HG03175 (cell line): ENCODE results near the gene OLFM1.

Source experiments
- ATAC-seq: cut with Tn5 transposase; IDR thresholded peaks from one replicate; pipeline ENCODE4 v1.9.1; 2021; ENCODE audit warnings: mild to moderate bottlenecking, moderate library complexity; ENCODE audit not compliant: unreplicated experiment

Gene OLFM1

GRCh38 chr9:135087489-135087792 is at the start of gene OLFM1:
TSS of gene OLFM1 (plus strand) at chr9:135087668. CDS start at chr9:135087990, 322 bp downstream.
- no peak for ATAC-seq

GRCh38 chr9:135038331-135038730 is 49.1 kb upstream of the OLFM1 start:
- ATAC-seq, result no peak

GRCh38 chr9:135038826-135039225 is 48.6 kb upstream of the OLFM1 start:
- no peak for ATAC-seq

GRCh38 chr9:135039266-135039870 is 48.1 kb upstream of the OLFM1 start:
- no peak for ATAC-seq

- ATAC-seq, result no peak
Observed at GRCh38 chr9:135039916-135040645, 47.4 kb upstream of the OLFM1 start.

- no peak for ATAC-seq
Observed at GRCh38 chr9:135040892-135041291, 46.6 kb upstream of the OLFM1 start.

- ATAC-seq, result no peak
Observed at GRCh38 chr9:135043345-135043744, 44.1 kb upstream of the OLFM1 start.

- ATAC-seq, result no peak
Observed at GRCh38 chr9:135045264-135045927, 42.1 kb upstream of the OLFM1 start.

- ATAC-seq, result no peak
Observed at GRCh38 chr9:135045928-135046738, 41.3 kb upstream of the OLFM1 start.

GRCh38 chr9:135046739-135047350 is 40.6 kb upstream of the OLFM1 start:
- no peak for ATAC-seq

- ATAC-seq, result no peak
Observed at GRCh38 chr9:135047521-135047920, 39.9 kb upstream of the OLFM1 start.

- no peak for ATAC-seq
Observed at GRCh38 chr9:135048046-135048757, 39.3 kb upstream of the OLFM1 start.

- no peak for ATAC-seq
Observed at GRCh38 chr9:135048758-135049444, 38.6 kb upstream of the OLFM1 start.

- no peak for ATAC-seq
Observed at GRCh38 chr9:135049460-135049859, 38.0 kb upstream of the OLFM1 start.

- no peak for ATAC-seq
Observed at GRCh38 chr9:135050072-135050990, 37.1 kb upstream of the OLFM1 start.

GRCh38 chr9:135051316-135052038 is 36.0 kb upstream of the OLFM1 start:
- ATAC-seq, result no peak

GRCh38 chr9:135053133-135053532 is 34.3 kb upstream of the OLFM1 start:
- ATAC-seq, result no peak

GRCh38 chr9:135055181-135055580 is 32.3 kb upstream of the OLFM1 start:
- no peak for ATAC-seq
